ENCODE data around the gene TNIP1.

GRCh38 chr5:151039665-151040064, 41.2 kb downstream of the TNIP1 start:
- TF ChIP-seq CTCF (IDR thresholded peaks at IDR 0.05): no peak
- no peak for TF ChIP-seq EP300 (IDR thresholded peaks at IDR 0.05; ENCODE audit: low read depth)
- no peak for TF ChIP-seq POLR2AphosphoS5 (IDR thresholded peaks at IDR 0.05)
- no peak for TF ChIP-seq POLR2A (IDR thresholded peaks at IDR 0.05)

Data from transverse colon (tissue), 4 donors.